Osteoblast (primary cell): Measurements from ENCODE around the gene SULT2A1. TPM values are rescaled to one million over a fixed set of nuclear protein-coding genes. Genes with fewer than 3 reads are reported as not detected.

Experiments used
- DNase-seq: peaks from one replicate; pipeline ENCODE4 v3.0.0; 2011; ENCODE audit warnings: low spot score, mixed read lengths; ENCODE audit not compliant: insufficient read length; ENCODE audit errors: missing footprints
- H2AFZ ChIP-seq: 2 replicates; pipeline ENCODE4 v1.6.0; 2011; ENCODE audit warnings: mild to moderate bottlenecking, low read length
- H3K27ac ChIP-seq: 2 replicates; pipeline ENCODE4 v1.5.1; 2011; ENCODE audit warnings: mild to moderate bottlenecking, low read depth, low read length, moderate library complexity
- H3K27me3 ChIP-seq: 2 replicates; pipeline ENCODE4 v1.6.0; 2012; ENCODE audit warnings: mild to moderate bottlenecking, control low read depth, inconsistent platforms, low read length, moderate library complexity; ENCODE audit not compliant: insufficient read depth
- H3K36me3 ChIP-seq: 2 replicates; pipeline ENCODE4 v1.5.1; 2011; ENCODE audit warnings: mild to moderate bottlenecking, low read length, control low read depth, moderate library complexity; ENCODE audit not compliant: insufficient read depth
- H3K4me1 ChIP-seq: 2 replicates; pipeline ENCODE4 v1.5.1; 2011; ENCODE audit warnings: mild to moderate bottlenecking, low read length, control low read depth, moderate library complexity; ENCODE audit not compliant: insufficient read depth
- H3K4me2 ChIP-seq: 2 replicates; pipeline ENCODE4 v1.6.0; 2011; ENCODE audit warnings: mild to moderate bottlenecking, low read length; ENCODE audit not compliant: insufficient read depth
- H3K4me3 ChIP-seq: fragments of 200-600 bp; sonication (generic); 3 replicates; pipeline ENCODE4 v1.5.1; 2012; ENCODE audit warnings: mild to moderate bottlenecking, low read length, inconsistent platforms; ENCODE audit not compliant: insufficient read depth
- H3K79me2 ChIP-seq: 2 replicates; pipeline ENCODE4 v1.6.0; 2012; ENCODE audit warnings: mild to moderate bottlenecking, low read length, control low read depth, inconsistent platforms; ENCODE audit not compliant: insufficient read depth
- H3K9me3 ChIP-seq: 2 replicates; pipeline ENCODE4 v1.5.1; 2011; ENCODE audit warnings: low read depth, low read length, control low read depth
- H4K20me1 ChIP-seq: 2 replicates; pipeline ENCODE4 v1.6.0; 2012; ENCODE audit warnings: mild to moderate bottlenecking, low read length, control low read depth; ENCODE audit not compliant: insufficient read depth
- total RNA-seq: library from RNA; depleted of rRNA; stranded (reverse); fragments of >200 nt; gene quantifications from 2 replicates; pipeline ENCODE4 v1.2.3, GENCODE V29; 2012
- TF ChIP-seq, protein P1 (sequence below): IDR thresholded peaks from 2 replicates; pipeline ENCODE4 v1.5.1; 2011; ENCODE audit warnings: mild to moderate bottlenecking, low read depth, low read length, moderate library complexity; ENCODE audit errors: extremely low read depth

SULT2A1 gene
- total RNA-seq, 1 donor = not detected

DNA sequence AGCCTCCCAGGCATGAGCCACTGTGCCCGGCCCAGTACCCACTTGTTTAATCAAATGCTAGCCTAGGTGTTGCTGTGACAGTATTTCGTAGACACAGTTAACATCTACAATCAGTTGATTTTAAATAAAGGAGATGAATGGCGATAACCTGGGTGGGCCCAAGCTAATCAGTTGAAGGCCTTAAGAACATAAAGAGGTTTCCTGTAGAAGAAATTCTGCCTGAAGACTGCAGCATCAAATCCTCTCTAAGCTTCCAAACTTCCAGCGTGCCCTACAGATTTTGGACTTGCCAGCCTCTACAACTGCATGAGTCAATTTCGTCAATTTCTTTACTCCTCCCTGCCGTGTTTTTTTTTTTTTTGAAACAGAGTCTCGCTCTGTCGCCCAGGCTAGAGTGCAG is 13.2 kb upstream of the SULT2A1 start:
- Histone ChIP-seq H3K36me3 (no peaks in the 10 kb centered on the region), H3K4me3 (no peak overlapping the region), H2AFZ (no peak overlapping the region), H3K9me3 (no peaks in the 10 kb centered on the region), H3K27me3 (no peaks in the 10 kb centered on the region), H3K4me2 (no peak overlapping the region), H3K79me2 (no peaks in the 10 kb centered on the region), H4K20me1 (no peaks in the 10 kb centered on the region), H3K27ac (no peak overlapping the region), H3K4me1 (no peaks in the 10 kb centered on the region)
- TF ChIP-seq, protein P1, sequence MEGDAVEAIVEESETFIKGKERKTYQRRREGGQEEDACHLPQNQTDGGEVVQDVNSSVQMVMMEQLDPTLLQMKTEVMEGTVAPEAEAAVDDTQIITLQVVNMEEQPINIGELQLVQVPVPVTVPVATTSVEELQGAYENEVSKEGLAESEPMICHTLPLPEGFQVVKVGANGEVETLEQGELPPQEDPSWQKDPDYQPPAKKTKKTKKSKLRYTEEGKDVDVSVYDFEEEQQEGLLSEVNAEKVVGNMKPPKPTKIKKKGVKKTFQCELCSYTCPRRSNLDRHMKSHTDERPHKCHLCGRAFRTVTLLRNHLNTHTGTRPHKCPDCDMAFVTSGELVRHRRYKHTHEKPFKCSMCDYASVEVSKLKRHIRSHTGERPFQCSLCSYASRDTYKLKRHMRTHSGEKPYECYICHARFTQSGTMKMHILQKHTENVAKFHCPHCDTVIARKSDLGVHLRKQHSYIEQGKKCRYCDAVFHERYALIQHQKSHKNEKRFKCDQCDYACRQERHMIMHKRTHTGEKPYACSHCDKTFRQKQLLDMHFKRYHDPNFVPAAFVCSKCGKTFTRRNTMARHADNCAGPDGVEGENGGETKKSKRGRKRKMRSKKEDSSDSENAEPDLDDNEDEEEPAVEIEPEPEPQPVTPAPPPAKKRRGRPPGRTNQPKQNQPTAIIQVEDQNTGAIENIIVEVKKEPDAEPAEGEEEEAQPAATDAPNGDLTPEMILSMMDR = no peak
- no peak for DNase-seq

DNA sequence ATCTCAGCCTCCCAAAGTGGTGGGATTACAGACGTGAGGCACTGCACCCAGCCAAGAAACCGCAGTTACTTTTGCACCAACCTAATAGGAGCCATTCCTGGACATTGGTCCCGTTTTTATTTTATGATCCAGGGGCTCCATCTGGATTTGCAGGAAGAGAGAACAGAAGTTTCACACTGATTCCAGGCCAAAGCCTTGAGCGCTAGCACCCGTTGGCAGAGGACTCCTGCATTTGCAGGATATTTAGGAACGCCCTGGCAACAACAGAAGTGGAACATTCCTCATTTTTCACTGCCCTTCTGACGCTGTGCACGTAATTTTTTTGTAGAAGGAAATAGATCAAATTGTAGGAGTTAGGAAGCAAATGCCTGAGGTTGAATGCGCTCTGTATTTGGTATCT is 11.7 kb upstream of the SULT2A1 start:
- TF ChIP-seq, protein P1 = no peak
- Histone ChIP-seq H3K27me3 (no peaks in the 10 kb centered on the region), H2AFZ (no peak overlapping the region), H3K4me2 (no peak overlapping the region), H3K27ac (no peak overlapping the region), H4K20me1 (no peaks in the 10 kb centered on the region), H3K4me3 (no peak overlapping the region), H3K9me3 (no peaks in the 10 kb centered on the region), H3K4me1 (no peaks in the 10 kb centered on the region), H3K79me2 (no peaks in the 10 kb centered on the region), H3K36me3 (no peaks in the 10 kb centered on the region)
- DNase-seq = no peak

DNA sequence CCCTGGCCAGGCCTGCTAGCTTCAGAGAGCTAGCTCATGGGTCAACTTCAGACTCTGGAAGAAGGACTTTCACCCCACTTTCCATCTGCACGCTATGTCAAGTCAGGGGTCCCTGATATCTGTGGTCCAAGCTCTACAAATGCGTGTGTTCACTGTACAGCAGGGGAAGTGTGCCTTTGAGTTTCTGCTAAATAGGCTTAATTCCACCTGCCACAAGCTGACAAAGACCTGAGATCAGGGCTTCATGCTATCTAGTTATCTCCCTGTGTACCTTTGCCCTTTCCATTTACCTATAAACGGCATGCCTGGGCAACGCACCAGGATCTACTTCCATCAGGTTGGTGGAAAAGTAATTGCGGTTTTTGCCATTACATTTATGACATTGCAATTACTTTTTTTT is 10.7 kb upstream of the SULT2A1 start:
- no peak overlapping the region for H2AFZ ChIP-seq
- H3K4me3 ChIP-seq = no peak overlapping the region
- H3K36me3 ChIP-seq = no peaks in the 10 kb centered on the region
- no peak for DNase-seq
- H3K27me3 ChIP-seq = no peaks in the 10 kb centered on the region
- no peak overlapping the region for H3K4me2 ChIP-seq
- H3K27ac ChIP-seq = no peak overlapping the region
- TF ChIP-seq, protein P1 = no peak
- H3K79me2 ChIP-seq = no peaks in the 10 kb centered on the region
- H3K9me3 ChIP-seq = no peaks in the 10 kb centered on the region
- H3K4me1 ChIP-seq = no peaks in the 10 kb centered on the region
- no peaks in the 10 kb centered on the region for H4K20me1 ChIP-seq

DNA sequence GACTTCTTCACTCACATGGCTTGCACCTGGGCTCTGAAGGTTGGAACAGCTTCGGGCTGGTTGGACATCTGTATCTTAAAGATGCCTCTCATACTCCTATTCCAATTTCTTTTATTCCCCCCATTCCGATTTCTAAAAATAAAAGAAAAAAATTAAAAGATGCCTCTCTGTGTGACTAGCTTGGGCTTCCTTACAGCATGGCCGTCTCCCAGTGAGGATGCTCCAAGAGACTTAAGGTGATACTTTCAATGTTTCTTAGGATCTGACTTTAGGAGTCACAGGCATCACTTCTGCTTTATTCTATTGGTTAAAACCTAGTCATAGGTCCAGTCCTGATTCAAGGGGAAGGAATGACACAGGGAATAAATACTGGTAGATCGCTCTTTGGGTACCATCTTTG is 9.9 kb upstream of the SULT2A1 start:
- Histone ChIP-seq H3K4me1 (no peaks in the 10 kb centered on the region), H3K27me3 (no peaks in the 10 kb centered on the region), H4K20me1 (no peaks in the 10 kb centered on the region), H3K36me3 (no peaks in the 10 kb centered on the region), H3K27ac (no peak overlapping the region), H2AFZ (no peak overlapping the region), H3K4me3 (no peak overlapping the region), H3K4me2 (no peak overlapping the region), H3K9me3 (no peaks in the 10 kb centered on the region), H3K79me2 (no peaks in the 10 kb centered on the region)
- DNase-seq = no peak
- TF ChIP-seq, protein P1 = no peak
